ENCODE measurements around the gene PHYKPL.
"Not testable (repeated sequence)": the region's sequence is repeated elsewhere in the genome, so short reads cannot be mapped to it uniquely, and the experiment has no call there.

PHYKPL gene

DNA sequence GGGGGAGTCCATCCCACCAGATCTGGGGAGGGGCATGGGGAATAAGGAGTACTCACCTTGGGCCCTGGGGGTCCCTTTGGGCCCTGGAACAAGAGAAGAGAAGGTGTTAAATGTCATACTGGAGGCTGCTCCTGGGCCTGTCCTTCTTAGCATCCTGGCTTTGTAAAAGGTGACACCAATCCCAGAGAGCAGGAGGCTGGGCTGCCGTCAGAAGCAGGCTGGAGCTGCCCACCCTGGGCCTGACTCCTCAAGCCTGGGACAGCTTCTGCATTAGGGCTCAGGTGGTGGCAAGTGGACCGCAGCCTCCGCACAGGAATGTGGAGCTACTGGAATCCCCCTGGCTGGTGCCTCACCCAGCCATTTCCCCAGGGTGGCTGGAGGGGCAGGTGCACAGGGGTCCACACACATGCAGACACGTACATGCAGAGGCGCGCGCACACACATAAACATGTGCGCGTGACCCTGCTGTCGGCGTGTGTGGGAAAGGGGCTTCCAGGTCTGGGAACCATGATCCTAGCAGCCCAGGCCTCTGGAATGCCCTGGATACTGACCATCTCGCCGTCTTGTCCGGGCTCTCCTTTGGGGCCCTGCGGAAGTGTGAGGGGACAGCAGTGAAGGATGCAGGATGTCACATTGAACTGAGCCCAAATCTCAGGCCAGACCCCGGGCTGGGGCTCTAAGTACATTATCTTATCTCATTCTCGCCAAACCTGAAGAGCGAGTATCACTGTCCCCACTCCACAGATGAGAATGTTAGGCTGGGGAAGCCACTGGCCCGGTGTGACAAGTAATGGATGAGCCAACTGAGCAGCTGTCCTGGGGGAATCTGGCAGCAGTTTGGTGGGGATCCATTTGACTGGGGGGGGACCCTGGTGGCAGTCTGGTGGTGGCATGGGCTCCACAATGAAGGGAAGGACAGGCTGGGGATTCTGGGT lies 29.3 kb upstream of the PHYKPL start:
- no peak for DNase-seq

DNA sequence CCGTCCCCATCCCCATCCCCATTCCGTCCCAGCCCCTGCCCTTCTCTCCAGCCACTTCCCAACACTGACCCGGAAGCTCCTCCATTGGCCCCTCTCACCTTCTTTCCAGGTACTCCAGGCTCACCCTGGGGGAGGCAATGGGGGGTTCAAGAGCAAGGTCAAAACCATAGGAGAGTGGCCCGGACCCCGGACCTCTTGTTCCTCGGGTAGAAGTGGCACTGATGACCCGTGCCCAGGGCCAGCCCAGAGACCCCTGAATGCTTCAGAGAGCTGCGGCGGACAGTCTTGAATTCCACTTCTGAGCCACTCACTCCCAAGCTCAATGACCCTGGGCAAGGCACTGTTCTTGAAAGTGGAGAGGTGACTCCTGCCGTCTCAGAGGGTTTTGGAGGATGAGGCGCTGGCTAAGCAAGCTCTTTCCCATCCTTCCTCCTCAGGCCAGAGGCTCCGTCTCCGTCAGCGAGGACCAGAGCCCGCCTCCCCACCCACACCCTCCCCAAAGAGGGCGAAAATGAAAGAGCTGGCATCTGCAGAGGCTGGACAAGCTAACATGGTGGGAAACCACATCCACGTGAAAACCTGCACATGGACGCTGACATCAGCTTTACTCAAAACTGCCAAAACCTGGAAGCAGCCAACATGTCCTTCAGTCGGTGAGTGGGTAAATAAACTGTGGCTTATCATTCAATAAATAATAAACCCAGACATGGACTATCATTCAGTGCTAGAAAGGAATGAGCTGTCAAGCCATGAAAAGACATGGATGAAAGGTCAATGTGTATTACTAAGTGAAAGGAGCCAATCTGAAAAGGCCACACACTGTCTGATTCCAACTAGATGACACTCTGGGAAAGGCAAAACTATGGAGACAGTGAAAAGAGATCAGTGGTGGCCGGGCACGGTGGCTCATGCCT lies 27.3 kb upstream of the PHYKPL start:
- DNase-seq, result no peak

DNA sequence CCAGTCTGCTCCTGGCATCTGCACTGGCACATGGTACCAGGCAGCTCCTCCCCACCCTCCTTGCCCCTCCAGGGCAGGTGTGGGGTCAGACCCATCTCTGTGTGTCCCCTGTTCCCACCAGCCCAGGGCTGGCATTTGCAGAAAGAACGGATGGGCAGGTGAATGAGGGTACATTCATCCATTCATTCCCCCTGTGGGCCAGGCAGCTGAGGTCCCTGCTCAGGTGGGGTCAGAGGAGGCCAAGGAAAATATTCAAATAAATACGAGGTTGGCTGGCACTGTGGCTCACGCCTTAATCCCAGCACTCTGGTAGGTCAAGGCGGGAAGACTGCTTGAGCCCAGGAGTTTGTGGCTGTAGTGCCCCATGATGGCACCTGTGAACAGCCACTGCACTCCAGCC lies 25.0 kb upstream of the PHYKPL start:
- no peak for DNase-seq

DNA sequence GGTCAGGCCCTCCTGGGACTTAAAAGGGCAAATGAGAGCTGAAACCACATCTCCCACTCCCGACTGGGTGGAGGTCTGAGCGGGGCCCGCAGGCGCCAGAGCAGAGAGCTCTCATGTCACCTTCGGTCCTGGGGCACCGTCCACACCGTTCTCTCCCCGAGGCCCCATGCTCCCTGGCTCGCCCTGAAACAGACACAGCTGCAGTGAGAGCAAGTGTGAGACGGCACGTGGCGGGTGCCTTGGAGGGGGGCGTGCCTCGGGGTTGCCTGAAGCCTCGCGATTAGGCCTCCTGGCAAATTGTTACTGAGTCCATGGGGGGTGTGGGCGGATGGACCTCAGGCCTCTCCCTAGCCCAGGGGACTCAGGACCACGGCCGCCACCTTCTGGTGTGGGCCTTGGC lies 24.1 kb upstream of the PHYKPL start:
- no peak for DNase-seq

DNA sequence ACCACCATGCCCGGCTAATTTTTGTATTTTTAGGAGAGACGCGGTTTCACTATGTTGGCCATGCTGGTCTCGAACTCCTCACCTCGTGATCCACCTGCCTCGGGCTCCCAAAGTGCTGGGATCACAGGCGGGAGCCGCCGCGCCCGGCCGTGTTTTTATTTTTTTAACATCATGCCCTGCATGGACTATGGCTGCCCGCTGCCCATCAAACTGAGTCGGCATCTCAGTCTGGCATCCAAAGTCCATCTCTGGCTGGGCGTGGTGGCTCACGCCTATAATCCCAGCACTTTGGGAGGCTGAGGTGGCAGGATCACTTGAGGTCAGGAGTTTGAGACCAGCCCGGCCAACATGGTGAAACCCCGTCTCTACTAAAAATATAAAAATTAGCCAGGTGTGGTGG lies 21.0 kb upstream of the PHYKPL start:
- not testable (repeated sequence) for DNase-seq

DNA sequence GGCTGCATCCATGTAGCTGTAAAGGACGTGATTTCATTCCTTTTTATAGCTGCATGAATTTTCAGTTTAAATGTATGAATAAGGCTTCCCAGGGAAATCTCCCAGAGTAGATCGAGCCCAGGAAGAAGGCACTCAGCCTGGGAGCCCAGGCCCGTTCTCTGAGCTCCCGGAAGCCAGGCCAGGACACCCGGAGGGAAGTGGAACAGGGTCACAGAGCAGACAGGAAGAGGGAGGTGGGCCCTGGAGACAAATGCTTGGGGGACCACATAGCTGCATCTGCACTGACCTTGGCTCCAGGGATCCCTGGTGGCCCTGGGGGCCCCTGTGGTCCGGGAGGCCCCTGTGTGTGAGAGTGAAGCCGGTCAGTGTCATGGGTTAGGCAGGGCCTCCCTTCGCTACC lies 19.7 kb upstream of the PHYKPL start:
- no peak for DNase-seq

DNA sequence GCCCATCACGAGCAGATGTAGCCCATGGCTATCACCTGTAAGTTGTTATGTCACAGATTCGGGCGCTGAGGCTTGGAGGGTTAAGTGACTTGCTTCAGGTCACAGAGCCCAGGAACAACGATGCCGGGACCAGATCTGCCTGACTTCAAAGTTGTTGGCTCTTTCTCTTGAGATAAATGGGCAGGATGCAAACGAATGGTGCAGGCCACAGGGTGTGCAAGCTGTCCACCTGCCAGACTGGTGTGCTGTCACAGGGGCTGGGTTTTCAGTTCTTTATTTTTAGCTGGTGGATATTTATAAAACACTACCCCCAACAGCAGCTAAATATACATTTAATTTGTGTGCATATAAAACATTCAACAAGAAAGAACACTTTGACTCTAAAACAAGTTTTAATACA lies 17.7 kb upstream of the PHYKPL start:
- DNase-seq, result no peak

DNA sequence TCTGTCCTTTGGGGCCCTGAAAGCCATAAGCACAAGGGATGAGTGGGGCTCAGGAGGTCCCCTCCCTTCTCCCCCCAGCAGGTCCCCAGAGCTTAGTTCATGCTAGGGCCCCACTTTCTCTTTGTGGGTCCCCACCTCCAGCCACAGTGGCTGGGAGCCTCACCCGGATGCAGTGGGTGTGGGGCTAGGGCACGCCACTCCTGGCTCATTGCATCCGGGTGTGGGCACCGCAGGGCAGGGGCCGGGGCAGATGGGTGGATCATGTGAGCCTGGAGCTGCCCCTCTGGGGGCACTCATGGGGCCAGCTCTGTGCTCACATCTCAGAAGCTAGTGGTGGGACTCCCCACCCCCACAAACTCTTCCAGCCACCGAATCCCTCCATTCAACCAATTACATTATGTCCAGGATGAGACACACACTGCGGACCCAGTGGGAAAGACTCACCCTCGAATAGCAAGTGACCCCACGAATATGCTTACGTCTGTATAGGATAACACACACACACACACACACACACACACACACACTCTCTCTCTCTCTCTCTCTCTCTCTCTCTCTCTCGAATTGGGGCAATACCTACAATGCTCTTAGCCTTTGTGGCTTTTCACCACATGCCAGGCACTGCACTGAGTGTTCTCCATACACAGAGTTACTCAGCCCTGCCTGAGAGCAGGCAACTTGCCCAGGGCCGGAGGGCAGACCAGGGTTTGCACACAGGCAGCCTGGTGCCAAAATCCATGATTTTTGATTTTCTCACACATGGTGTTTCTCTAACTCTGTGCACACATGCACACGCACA lies 16.8 kb upstream of the PHYKPL start:
- DNase-seq, result peak; percentile 82

DNA sequence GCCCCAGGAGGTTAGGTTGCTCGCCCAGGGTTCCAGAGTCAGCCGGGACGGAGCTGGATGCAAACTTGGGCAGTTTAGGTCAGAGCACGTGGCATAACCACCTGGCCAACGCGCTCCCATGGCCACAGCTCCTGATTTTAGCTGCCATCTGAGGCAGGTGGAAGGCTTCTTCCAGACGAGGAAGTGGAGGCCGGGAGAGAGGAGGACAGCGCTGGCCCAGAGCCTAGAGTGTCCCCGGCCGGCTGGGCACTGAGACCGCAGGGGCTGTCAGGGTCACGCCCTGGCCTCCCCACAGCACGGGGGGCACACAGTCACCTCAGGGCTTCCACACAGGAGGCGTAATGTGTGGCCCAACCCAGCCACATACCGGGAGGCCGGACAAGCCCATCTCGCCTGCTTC lies 16.1 kb upstream of the PHYKPL start:
- no peak for DNase-seq

DNA sequence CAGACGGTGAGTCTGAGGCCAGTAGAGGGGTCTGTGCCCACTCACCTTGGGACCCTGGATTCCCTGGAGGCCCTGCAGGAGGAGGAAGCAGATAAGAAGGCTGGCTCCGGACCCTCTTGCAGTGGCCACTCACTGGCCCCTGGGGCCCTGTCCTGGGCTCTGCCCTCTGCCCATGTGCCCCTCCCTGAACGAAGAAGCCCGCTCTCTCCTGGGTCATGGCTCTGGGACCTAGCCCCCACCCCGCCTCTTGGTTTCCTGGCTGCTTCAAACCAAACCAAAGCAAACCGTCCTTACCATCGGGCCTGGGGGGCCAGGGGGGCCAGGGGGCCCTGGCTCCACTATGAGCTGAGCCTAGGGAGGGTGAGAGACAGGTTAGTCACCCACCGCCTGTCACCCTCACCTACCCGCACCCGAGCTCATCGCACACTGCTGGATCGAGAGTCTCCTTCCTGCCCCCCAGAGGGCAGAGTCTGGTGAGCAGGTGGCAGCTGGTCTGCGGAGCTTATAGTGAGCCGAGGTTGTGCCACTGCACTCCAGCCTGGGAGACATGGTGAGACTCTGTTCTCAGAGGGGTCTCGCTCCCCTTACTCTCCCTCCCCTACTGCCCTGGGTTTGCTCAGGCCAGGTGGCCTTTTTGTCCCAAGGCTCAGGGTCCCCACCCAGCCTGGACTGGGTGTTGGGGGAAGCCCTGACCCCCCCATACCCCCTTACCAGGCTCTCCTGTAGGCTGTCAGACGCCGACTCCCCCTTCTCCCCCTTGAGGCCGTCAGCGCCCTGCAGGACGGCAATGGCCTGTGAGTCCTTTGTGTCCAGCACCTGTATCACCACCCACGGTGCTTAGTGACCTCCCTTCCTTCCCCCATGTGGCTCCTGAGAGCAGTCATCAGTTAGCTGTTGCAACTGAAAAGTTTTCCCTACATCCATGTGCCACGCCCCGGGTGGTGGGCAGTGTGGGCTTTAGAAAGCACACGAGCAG lies 15.2 kb upstream of the PHYKPL start:
- DNase-seq, result no peak

DNA sequence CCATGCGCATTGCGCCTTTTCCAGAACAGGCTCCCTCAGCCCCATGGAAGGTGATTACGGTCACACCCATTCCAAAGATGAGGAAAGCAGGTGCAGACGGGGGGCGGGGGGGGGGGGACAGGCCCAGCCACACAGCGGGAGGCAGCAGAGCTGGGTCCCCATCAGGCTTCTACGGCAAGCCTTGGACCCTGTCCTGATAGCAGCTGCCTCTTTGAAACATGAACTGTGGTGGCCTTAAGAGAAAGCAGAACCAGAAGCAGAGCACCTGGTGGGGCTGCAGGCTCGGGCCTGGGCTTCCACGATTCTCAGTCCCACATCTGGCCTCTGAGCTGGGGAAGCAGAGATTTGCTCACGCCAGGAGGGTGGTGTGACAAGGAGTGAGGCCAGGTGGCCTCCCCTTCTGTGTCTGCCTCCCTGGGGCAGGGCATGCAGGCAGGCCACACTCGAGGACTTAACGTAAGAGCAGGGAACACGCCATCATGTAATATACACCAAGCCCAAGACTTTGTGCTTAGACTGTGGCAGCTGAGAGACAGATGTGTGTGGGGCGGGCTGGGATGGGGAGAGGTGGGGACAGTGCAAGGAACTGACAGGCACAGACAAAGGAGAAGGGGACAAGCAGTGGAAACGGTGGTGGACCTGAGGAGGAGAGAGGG lies 14.2 kb upstream of the PHYKPL start:
- peak; percentile 36 for DNase-seq

DNA sequence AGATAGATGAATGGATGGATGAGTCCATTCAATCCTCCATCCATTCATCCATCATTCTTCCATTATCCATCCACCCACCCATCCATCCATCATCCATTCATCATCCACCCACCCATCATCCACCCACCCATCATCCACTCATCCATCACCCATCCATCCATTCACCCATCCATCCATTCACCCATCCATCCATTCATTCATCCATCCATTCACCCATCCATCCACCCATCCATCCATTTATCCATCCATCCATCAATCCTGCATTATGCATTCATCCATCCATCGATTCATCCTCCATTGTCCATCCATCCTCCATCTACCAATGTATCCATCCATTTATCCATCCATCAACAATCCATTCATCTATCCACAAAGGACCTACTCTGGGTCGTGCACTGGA lies 12.8 kb upstream of the PHYKPL start:
- DNase-seq, result no peak

DNA sequence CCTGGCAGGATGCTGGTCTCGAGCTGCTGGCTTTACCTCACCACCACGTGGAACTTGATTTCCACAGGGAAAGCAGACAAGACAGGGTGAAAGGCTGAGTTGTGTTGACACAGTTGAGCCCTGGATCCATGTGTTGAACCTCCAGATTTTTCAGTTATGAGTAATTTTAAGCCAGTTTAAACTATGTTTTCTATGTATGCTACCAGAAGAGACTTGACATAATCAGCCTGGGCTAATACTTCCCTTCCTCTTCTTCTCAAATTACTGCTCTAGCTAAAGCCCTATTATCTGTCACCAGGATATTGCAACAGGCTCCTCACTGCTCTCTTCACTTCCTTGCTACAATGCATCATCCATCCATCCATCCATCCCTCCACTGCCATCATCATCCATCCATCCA lies 12.0 kb upstream of the PHYKPL start:
- no peak for DNase-seq

DNA sequence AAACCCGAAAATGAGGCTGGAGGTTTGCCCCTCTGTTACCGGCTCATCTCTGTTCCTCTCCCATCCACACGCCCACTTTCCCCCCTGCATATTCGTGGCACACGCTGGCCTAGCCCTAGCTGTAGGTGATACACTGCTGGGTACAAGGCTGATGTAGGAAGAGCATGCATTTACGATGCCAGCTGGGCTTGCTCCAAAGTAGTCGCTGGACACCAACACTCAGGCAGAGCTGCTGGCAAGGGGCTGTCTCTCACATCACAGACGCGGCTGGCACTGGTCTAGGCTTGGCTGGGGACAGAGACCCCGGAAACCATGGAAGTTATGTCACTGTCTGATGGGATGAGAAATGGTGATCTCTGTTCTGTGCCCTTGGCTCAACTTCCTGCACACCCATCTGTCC lies 9.8 kb upstream of the PHYKPL start:
- DNase-seq, result no peak

DNA sequence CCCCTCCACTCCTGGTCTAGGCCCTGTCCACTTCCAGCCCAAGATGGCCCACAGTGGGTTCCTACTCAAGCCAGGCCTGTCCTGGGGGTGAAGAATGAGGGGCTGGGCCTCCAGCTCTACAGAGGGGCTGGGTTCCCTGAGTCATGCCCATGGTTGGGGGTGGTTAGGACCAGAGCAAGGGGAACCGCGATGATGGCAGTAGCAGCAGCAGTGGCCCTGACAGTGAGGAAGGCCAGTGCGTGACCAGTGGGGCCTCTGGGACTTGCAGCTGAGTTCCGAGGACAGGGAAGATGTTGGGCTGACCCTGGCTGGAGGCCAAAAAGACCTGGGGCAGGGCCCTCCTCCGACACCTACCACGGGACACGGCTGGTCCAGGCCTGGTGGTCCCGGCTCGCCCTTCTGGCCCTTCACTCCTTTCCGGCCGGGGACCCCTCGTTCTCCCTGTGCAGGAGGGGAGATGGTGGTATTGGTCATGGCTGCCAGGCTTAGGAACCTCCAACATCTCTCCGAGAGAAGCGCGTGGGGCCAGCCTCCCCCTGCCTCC lies 9.2 kb upstream of the PHYKPL start:
- no peak for DNase-seq

DNA sequence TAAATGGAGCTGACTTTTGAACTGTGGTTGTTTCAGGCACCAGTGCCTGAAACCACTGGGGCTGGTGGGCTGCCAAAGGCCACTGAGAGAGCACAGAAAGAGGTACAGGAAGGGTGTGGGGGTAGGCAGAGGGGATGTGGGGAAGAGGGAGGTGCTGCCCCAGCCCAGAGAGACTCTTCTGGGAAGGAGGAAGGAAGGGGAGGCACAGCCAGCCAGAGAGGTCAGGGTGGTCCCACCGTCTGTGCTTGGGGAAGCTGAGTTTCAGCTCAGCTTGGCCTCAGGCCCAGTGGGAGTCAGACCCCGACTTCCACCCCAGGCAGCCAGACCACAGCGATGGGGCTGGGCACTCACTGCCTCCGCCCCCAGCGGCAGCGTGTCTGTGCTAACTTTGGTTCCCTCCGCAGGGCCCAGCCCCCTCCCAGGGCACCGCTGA lies 8.6 kb upstream of the PHYKPL start:
- DNase-seq, result peak; percentile 91

DNA sequence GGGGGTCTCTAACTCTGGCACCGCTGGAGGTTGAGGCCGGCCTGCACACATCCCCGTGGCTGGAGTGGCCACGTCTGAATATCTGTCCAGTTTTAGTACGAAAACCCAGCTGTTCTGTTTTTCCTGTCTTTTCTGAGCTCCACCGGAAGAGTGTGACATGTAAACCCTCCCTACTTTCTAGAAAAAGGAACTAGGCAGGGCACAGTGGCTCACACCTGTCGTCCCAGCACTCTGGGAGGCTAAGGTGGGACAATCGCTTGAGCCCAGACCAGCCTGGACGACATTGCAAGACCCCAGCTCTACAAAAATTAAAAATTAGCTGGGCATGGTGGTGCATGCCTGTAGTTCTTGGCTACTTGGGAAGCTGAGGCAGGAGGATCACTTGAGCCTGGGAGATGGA lies 8.2 kb upstream of the PHYKPL start:
- DNase-seq, result peak; percentile 71

DNA sequence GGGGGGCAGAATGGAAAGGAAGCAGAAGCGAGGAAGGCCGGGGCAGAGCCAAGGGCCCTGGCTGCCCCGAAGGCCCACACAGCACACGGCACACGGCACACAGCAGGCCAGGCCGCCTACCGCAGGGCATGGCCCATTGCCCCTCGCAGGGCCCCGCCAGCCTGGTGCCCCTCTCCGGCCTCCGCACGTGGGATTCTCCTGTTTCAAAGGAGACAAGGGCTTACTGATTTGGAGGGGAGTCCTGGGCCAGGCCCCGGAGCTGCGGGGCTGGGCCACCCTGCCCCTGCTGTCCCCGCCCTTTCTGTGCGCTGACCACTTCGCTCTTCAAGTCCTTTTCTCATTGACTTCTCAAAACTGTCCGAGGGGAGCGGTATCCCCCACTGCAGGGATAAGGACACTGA lies 7.7 kb upstream of the PHYKPL start:
- no peak for DNase-seq

DNA sequence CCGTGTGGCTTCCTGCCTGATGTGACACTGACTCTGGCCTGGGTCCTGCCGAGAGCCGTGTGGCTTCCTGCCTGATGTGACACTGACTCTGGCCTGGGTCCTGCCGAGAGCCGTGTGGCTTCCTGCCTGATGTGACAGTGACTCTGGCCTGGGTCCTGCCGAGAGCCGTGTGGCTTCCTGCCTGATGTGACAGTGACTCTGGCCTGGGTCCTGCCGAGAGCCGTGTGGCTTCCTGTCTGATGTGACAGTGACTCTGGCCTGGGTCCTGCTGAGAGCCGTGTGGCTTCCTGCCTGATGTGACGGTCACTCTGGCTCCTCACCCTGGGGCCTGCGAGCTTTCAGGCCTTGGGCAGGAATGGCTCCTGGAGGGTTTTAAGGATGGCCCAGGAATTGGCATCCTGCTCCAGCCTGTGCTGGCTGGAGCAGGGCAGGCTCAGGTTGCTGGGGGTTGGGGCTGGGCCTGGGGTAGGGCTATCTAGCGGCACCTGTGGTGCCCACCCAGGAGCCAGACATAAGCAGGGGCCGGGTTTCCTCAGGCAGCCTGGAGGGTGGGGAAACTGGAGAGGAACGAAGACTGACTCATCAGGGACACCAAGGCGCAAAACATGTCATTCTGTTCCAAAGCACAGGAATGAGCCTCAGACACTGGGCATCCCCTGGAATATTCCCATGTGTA lies 7.2 kb upstream of the PHYKPL start:
- DNase-seq, result peak; percentile 49
